HCT116 (cell line): ENCODE measurements around the gene SYT3. TPM values are rescaled to one million over a fixed set of nuclear protein-coding genes. Genes with fewer than 3 reads are reported as not detected.

Experiments used
- ATAC-seq: fragments of 200-7000 bp; cut with Tn5 transposase; 2 replicates; pipeline ENCODE4 v1.9.1; 2020; ENCODE audit warnings: mild to moderate bottlenecking, moderate library complexity
- BruUV-seq: library from RNA; stranded (reverse); fragments of 400-500 nt; replicated peaks from 2 replicates; lab custom pipeline; 2021; lab: Mats Ljungman, UMichigan
- CTCF ChIA-PET: fragments of 300-600 bp; sonication (Branson Sonifier 250); formaldehyde crosslinking; loops from one replicate; lab custom pipeline; 2021; ENCODE audit warnings: antibody characterized with exemption; lab: Charles Lee
- POLR2A ChIA-PET: fragments of 300-600, 350-600 bp; sonication (Branson Sonifier 250); formaldehyde crosslinking; loops from one replicate; lab custom pipeline; 2021; ENCODE audit warnings: antibody characterized with exemption; lab: Charles Lee
- RAD21 ChIA-PET, 2 experiments: fragments of 300-600 bp; sonication (Branson Sonifier 250); formaldehyde crosslinking; loops; one replicate each; lab custom pipeline; 2023; ENCODE audit warnings: low total read pairs in 2 of 2; ENCODE audit not compliant: uncharacterized antibody in 2 of 2, unreplicated experiment in 2 of 2, low non-redundant PET in 1 of 2; lab: Charles Lee
- DNase-seq: peaks from one replicate; pipeline ENCODE4 v3.0.0-alpha.2; 2010; ENCODE audit warnings: low read depth, low spot score
- H2AFZ ChIP-seq: fragments of 200-600 bp; shearing (Covaris generic), sonication (generic); 2 replicates; pipeline ENCODE4 v1.6.1; 2017; ENCODE audit warnings: low read depth, mixed run types, mixed read lengths, antibody characterized with exemption, low read length; ENCODE audit not compliant: poor library complexity, severe bottlenecking
- H3K27ac ChIP-seq: 2 replicates; pipeline ENCODE4 v1.5.1; 2012; ENCODE audit warnings: low read depth, low read length
- H3K27me3 ChIP-seq: fragments of 200-600 bp; sonication (generic); 2 replicates; pipeline ENCODE4 v1.6.1; 2016; ENCODE audit warnings: mixed run types, low read length, mixed read lengths; ENCODE audit not compliant: insufficient read depth
- H3K36me3 ChIP-seq, 2 experiments: fragments of 200-500 bp in 1 of 2; fragments of 200-600 bp in 1 of 2; sonication (Bioruptor generic) in 1 of 2; sonication (generic) in 1 of 2; 2 replicates each; pipeline versions ENCODE4 v1.5.1 to v1.6.1; 2014 to 2016; ENCODE audit warnings: low read length in 2 of 2, inconsistent platforms in 1 of 2, mixed read lengths in 1 of 2, mixed run types in 1 of 2; ENCODE audit not compliant: insufficient read depth in 2 of 2, control insufficient read depth in 1 of 2
- H3K4me1 ChIP-seq, 2 experiments: fragments of 200-600 bp in 1 of 2; sonication (generic) in 1 of 2; 2 replicates each; pipeline versions ENCODE4 v1.5.1 to v1.6.1; 2012 to 2017; ENCODE audit warnings: low read length in 2 of 2, inconsistent platforms in 1 of 2, mild to moderate bottlenecking in 1 of 2, mixed read lengths in 1 of 2, mixed run types in 1 of 2, moderate library complexity in 1 of 2; ENCODE audit not compliant: insufficient read depth in 2 of 2, control insufficient read depth in 1 of 2
- H3K4me2 ChIP-seq: fragments of 200-600 bp; sonication (generic); 2 replicates; pipeline ENCODE4 v1.6.1; 2017; ENCODE audit warnings: mixed run types, low read length, mixed read lengths
- H3K4me3 ChIP-seq, 2 experiments: fragments of 200-600 bp in 1 of 2; sonication (generic) in 1 of 2; replicated peaks in 1 of 2; 2 replicates each; pipeline ENCODE4 v1.5.1; 2011 to 2016; ENCODE audit warnings: low read length in 2 of 2, control low read depth in 1 of 2, low read depth in 1 of 2, mild to moderate bottlenecking in 1 of 2, mixed read lengths in 1 of 2, mixed run types in 1 of 2
- H3K79me2 ChIP-seq: fragments of 200-600 bp; sonication (generic); 2 replicates; pipeline ENCODE4 v1.6.1; 2017; ENCODE audit warnings: mild to moderate bottlenecking, mixed run types, low read length, moderate library complexity, mixed read lengths; ENCODE audit not compliant: insufficient read depth
- H3K9ac ChIP-seq: fragments of 200-600 bp; sonication (generic); 2 replicates; pipeline ENCODE4 v1.6.1; 2016; ENCODE audit warnings: low read length, mixed read lengths
- H3K9me2 ChIP-seq: fragments of 200-600 bp; sonication (generic), shearing (Covaris generic); 2 replicates; pipeline ENCODE4 v1.6.1; 2017; ENCODE audit warnings: mixed run types, mild to moderate bottlenecking, moderate library complexity; ENCODE audit not compliant: insufficient read depth
- H3K9me3 ChIP-seq, 2 experiments: fragments of 200-500 bp in 1 of 2; fragments of 200-600 bp in 1 of 2; sonication (Bioruptor generic) in 1 of 2; sonication (generic) in 1 of 2; 2 replicates each; pipeline ENCODE4 v1.6.1; 2014 to 2017; ENCODE audit warnings: low read length in 2 of 2, mixed read lengths in 2 of 2, inconsistent platforms in 1 of 2, low read depth in 1 of 2, mild to moderate bottlenecking in 1 of 2, mixed run types in 1 of 2, moderate library complexity in 1 of 2; ENCODE audit not compliant: control insufficient read depth in 1 of 2, insufficient read depth in 1 of 2
- H4K20me1 ChIP-seq: fragments of 200-600 bp; sonication (generic), shearing (Covaris generic); 2 replicates; pipeline ENCODE4 v1.6.1; 2017; ENCODE audit warnings: mixed run types, mild to moderate bottlenecking, moderate library complexity; ENCODE audit not compliant: insufficient read depth
- ATF3 ChIP-seq: IDR thresholded peaks from 2 replicates; pipeline ENCODE4 v1.6.1; 2012
- CBX3 ChIP-seq: IDR thresholded peaks from 2 replicates; pipeline ENCODE4 v1.6.1; 2012; ENCODE audit warnings: low read depth
- EGR1 ChIP-seq: IDR thresholded peaks from 2 replicates; pipeline ENCODE4 v1.6.1; 2012; ENCODE audit warnings: low read depth
- FOSL1 ChIP-seq: IDR thresholded peaks from 2 replicates; pipeline ENCODE4 v1.6.1; 2012; ENCODE audit warnings: low read depth
- MAX ChIP-seq: IDR thresholded peaks from 2 replicates; pipeline ENCODE4 v1.6.1; 2012
- POLR2A ChIP-seq: IDR thresholded peaks from 2 replicates; pipeline ENCODE4 v1.7.0; 2011; ENCODE audit warnings: borderline replicate concordance; ENCODE audit not compliant: insufficient read depth, insufficient read length; ENCODE audit errors: extremely low read depth
- SP1 ChIP-seq: IDR thresholded peaks from 2 replicates; pipeline ENCODE4 v1.6.1; 2012; ENCODE audit warnings: low read depth
- SRF ChIP-seq: IDR thresholded peaks from 2 replicates; pipeline ENCODE4 v1.6.1; 2012; ENCODE audit warnings: low read depth
- TCF7L2 ChIP-seq: IDR thresholded peaks from 2 replicates; pipeline ENCODE4 v1.7.0; 2011; ENCODE audit warnings: borderline replicate concordance, inconsistent platforms; ENCODE audit not compliant: insufficient read depth, insufficient read length; ENCODE audit errors: extremely low read depth
- intact Hi-C: fragments of 100-400 bp; cut with micrococcal nuclease; formaldehyde crosslinking; loops from 2 replicates; pipeline ENCODE4 v1.10.0; 2022
- total RNA-seq: library from RNA; stranded (reverse); gene quantifications from one replicate; pipeline ENCODE4 v1.2.1, GENCODE V29; 2021; ENCODE audit not compliant: unreplicated experiment

SYT3 gene
- total RNA-seq, 1 experiment from 2014 or later = 4.6 TPM

GRCh38 chr19:50661023-50661422 lies 21.3 kb upstream of the SYT3 start:
- intact Hi-C loops = no loop called here
- BruUV-seq = no TSS peak

GRCh38 chr19:50660088-50660366 lies 20.3 kb upstream of the SYT3 start:
- ChIA-PET POLR2A (no interaction called here), RAD21 (no interaction called here), CTCF (no interaction called here)
- Histone ChIP-seq H3K4me1 (peaks cover 0 to 22% of the 10 kb centered on the region in 2 experiments; a peak in 3 of 4 replicates), H3K27me3 (no peaks in the 10 kb centered on the region), H3K79me2 (no peaks in the 10 kb centered on the region), H3K9me3 (no peaks in the 10 kb centered on the region), H3K4me3 (no peak overlapping the region), H3K27ac (no peak overlapping the region), H3K9me2 (no peaks in the 10 kb centered on the region), H3K9ac (no peak overlapping the region), H3K36me3 (no peaks in the 10 kb centered on the region), H4K20me1 (no peaks in the 10 kb centered on the region), H2AFZ (no peak overlapping the region), H3K4me2 (no peak overlapping the region)
- BruUV-seq = no TSS peak
- intact Hi-C loops = no loop called here
- ATAC-seq (no peak), DNase-seq (no peak)
- TF ChIP-seq ATF3 = no peak
- TF ChIP-seq EGR1 = no peak
- no peak for TF ChIP-seq MAX
- no peak for TF ChIP-seq TCF7L2

More at GRCh38 chr19:50661023-50661422, 21.3 kb upstream of the SYT3 start:
- ChIA-PET POLR2A (no interaction called here), RAD21 (no interaction called here), CTCF (no interaction called here)
- DNase-seq (no peak), ATAC-seq (no peak)
- H3K9me3 ChIP-seq = no peaks in the 10 kb centered on the region
- no peak overlapping the region for H3K4me3 ChIP-seq
- no peaks in the 10 kb centered on the region for H3K27me3 ChIP-seq
- H3K4me2 ChIP-seq = no peak overlapping the region
- TF ChIP-seq SRF (no peak), FOSL1 (no peak), POLR2A (no peak), CBX3 (no peak), SP1 (no peak)
- no peaks in the 10 kb centered on the region for H3K79me2 ChIP-seq
- no peak overlapping the region for H3K9ac ChIP-seq
- peaks cover 0 to 21% of the 10 kb centered on the region in 2 experiments; a peak in 3 of 4 replicates for H3K4me1 ChIP-seq
- no peak overlapping the region for H2AFZ ChIP-seq
- no peaks in the 10 kb centered on the region for H3K9me2 ChIP-seq
- no peaks in the 10 kb centered on the region for H3K36me3 ChIP-seq
- no peak overlapping the region for H3K27ac ChIP-seq
- no peaks in the 10 kb centered on the region for H4K20me1 ChIP-seq
